Activated T-cell treated with anti-CD3 and anti-CD28 coated beads, Interleukin-2, amount 50 U/mL, for 1 hour (primary cell): ENCODE data around the gene ZNF608.

Experiments
- DNase-seq: peaks from one replicate; pipeline ENCODE4 v3.0.0-alpha.2; 2020

The ZNF608 gene

GRCh38 chr5:124754206-124754927, 7.9 kb upstream of the ZNF608 start:
- no peak for DNase-seq

- DNase-seq = no peak
Observed at GRCh38 chr5:124752854-124753720, 6.6 kb upstream of the ZNF608 start.

- DNase-seq = no peak
Observed at GRCh38 chr5:124751031-124751430, 4.6 kb upstream of the ZNF608 start.

- DNase-seq = no peak
Observed at GRCh38 chr5:124748687-124749594, 2.5 kb upstream of the ZNF608 start.

- no peak for DNase-seq
Observed at GRCh38 chr5:124747791-124748686, 1.6 kb upstream of the ZNF608 start.

- DNase-seq = no peak
Observed at GRCh38 chr5:124746916-124747790, 714 bp upstream of the ZNF608 start.

GRCh38 chr5:124745007-124745927, 1.2 kb downstream of the ZNF608 start:
- no peak for DNase-seq

GRCh38 chr5:124744170-124744971, 2.1 kb downstream of the ZNF608 start:
- DNase-seq = no peak

- DNase-seq = no peak
Observed at GRCh38 chr5:124743602-124744169, 2.8 kb downstream of the ZNF608 start.

- no peak for DNase-seq
Observed at GRCh38 chr5:124742983-124743601, 3.3 kb downstream of the ZNF608 start.

GRCh38 chr5:124742521-124742920, 3.9 kb downstream of the ZNF608 start:
- no peak for DNase-seq

- DNase-seq = no peak
Observed at GRCh38 chr5:124741711-124742496, 4.5 kb downstream of the ZNF608 start.

- DNase-seq = no peak
Observed at GRCh38 chr5:124740991-124741583, 5.4 kb downstream of the ZNF608 start.

GRCh38 chr5:124740071-124740470, 6.4 kb downstream of the ZNF608 start:
- DNase-seq = no peak

- DNase-seq = no peak
Observed at GRCh38 chr5:124739634-124740025, 6.8 kb downstream of the ZNF608 start.

GRCh38 chr5:124738681-124739633, 7.5 kb downstream of the ZNF608 start:
- DNase-seq = no peak
